ENCODE results near the gene GLIS1. TPM values are rescaled to one million over a fixed set of nuclear protein-coding genes. Genes with fewer than 3 reads are reported as not detected.

Gene GLIS1
- total RNA-seq, 2 donors from 2014 or later: 2.6 TPM; not detected in 1

GRCh38 chr1:53687426-53687825 is 51.5 kb downstream of the GLIS1 start:
- H3K36me3 ChIP-seq: no peaks in the 10 kb centered on the region
- no peak for TF ChIP-seq CTCF (IDR thresholded peaks at IDR 0.05)
- no peak for DNase-seq (ENCODE audit: low spot score)
- no peak overlapping the region for H3K27ac ChIP-seq
- ATAC-seq (ENCODE audit: insufficient number of reproducible peaks, low FRiP score, low read depth): no peak
- H3K4me1 ChIP-seq (ENCODE audit: control insufficient read depth in 1 of 2, low read depth in 2 of 2): no peaks in the 10 kb centered on the region
- H3K9me3 ChIP-seq: no peaks in the 10 kb centered on the region
- no peak overlapping the region for H3K4me3 ChIP-seq
- no peaks in the 10 kb centered on the region for H3K27me3 ChIP-seq (replicated peaks; ENCODE audit: insufficient read depth)

- TF ChIP-seq CTCF (IDR thresholded peaks at IDR 0.05): no peak
- no peaks in the 10 kb centered on the region for H3K27me3 ChIP-seq (replicated peaks; ENCODE audit: insufficient read depth)
- no peak for DNase-seq (ENCODE audit: low spot score)
Observed at GRCh38 chr1:53686965-53687267, 52.0 kb downstream of the GLIS1 start.

GRCh38 chr1:53686091-53686964 is 52.6 kb downstream of the GLIS1 start:
- no peak for TF ChIP-seq CTCF (IDR thresholded peaks at IDR 0.05)
- DNase-seq (ENCODE audit: low spot score) (no peak), ATAC-seq (ENCODE audit: insufficient number of reproducible peaks, low FRiP score, low read depth) (no peak)
- Histone ChIP-seq H3K36me3 (no peaks in the 10 kb centered on the region), H3K27ac (no peak overlapping the region), H3K4me1 (ENCODE audit: control insufficient read depth in 1 of 2, low read depth in 2 of 2) (no peaks in the 10 kb centered on the region), H3K4me3 (no peak overlapping the region), H3K27me3 (replicated peaks; ENCODE audit: insufficient read depth) (no peaks in the 10 kb centered on the region), H3K9me3 (no peaks in the 10 kb centered on the region)

More at GRCh38 chr1:53686965-53687267, 52.0 kb downstream of the GLIS1 start:
- Histone ChIP-seq H3K27ac (no peak overlapping the region), H3K4me1 (ENCODE audit: control insufficient read depth in 1 of 2, low read depth in 2 of 2) (no peaks in the 10 kb centered on the region), H3K9me3 (no peaks in the 10 kb centered on the region), H3K36me3 (no peaks in the 10 kb centered on the region), H3K4me3 (no peak overlapping the region)
- ATAC-seq (ENCODE audit: insufficient number of reproducible peaks, low FRiP score, low read depth): no peak

GRCh38 chr1:53685272-53686051 is 53.5 kb downstream of the GLIS1 start:
- H3K27me3 ChIP-seq (replicated peaks; ENCODE audit: insufficient read depth): no peaks in the 10 kb centered on the region
- no peak for ATAC-seq (ENCODE audit: insufficient number of reproducible peaks, low FRiP score, low read depth)

More at GRCh38 chr1:53685272-53686051, 53.5 kb downstream of the GLIS1 start:
- no peak for TF ChIP-seq CTCF (IDR thresholded peaks at IDR 0.05)
- Histone ChIP-seq H3K27ac (no peak overlapping the region), H3K4me3 (no peak overlapping the region), H3K36me3 (no peaks in the 10 kb centered on the region), H3K4me1 (ENCODE audit: control insufficient read depth in 1 of 2, low read depth in 2 of 2) (no peaks in the 10 kb centered on the region), H3K9me3 (no peaks in the 10 kb centered on the region)
- DNase-seq (ENCODE audit: low spot score): no peak

Data from thoracic aorta (tissue), 2 donors.